BE2C (cell line): ENCODE measurements around the gene PLA2G12A.

ENCODE experiments used
- DNase-seq: peaks from one replicate; pipeline ENCODE4 v3.0.0-alpha.2; 2020
- H3K27me3 ChIP-seq: fragments of 250-450 bp; sonication (Bioruptor Pico); 2 replicates; pipeline ENCODE4 v1.5.1; 2020; ENCODE audit warnings: mild to moderate bottlenecking
- H3K36me3 ChIP-seq: fragments of 250-450 bp; sonication (Bioruptor Pico); 2 replicates; pipeline ENCODE4 v1.5.1; 2020; ENCODE audit warnings: mild to moderate bottlenecking
- H3K4me1 ChIP-seq: fragments of 250-450 bp; sonication (Bioruptor Pico); 2 replicates; pipeline ENCODE4 v1.5.1; 2020
- H3K4me3 ChIP-seq: 2 replicates; pipeline ENCODE4 v1.5.1; 2011; ENCODE audit warnings: low read depth, low read length
- H3K9me3 ChIP-seq: fragments of 250-450 bp; sonication (Bioruptor Pico); 2 replicates; pipeline ENCODE4 v1.5.1; 2020
- CTCF ChIP-seq: IDR thresholded peaks from 2 replicates; pipeline ENCODE4 v1.5.1; 2012; ENCODE audit warnings: mild to moderate bottlenecking, low read depth, low read length

PLA2G12A gene

GRCh38 chr4:109735566-109736365 lies 5.9 kb upstream of the PLA2G12A start:
- no peak for DNase-seq
- Histone ChIP-seq H3K9me3 (no peaks in the 10 kb centered on the region), H3K36me3 (no peaks in the 10 kb centered on the region), H3K4me3 (no peak overlapping the region), H3K27me3 (no peaks in the 10 kb centered on the region; the same call in 1 of the 2 replicates), H3K4me1 (no peaks in the 10 kb centered on the region)
- no peak for TF ChIP-seq CTCF

DNA sequence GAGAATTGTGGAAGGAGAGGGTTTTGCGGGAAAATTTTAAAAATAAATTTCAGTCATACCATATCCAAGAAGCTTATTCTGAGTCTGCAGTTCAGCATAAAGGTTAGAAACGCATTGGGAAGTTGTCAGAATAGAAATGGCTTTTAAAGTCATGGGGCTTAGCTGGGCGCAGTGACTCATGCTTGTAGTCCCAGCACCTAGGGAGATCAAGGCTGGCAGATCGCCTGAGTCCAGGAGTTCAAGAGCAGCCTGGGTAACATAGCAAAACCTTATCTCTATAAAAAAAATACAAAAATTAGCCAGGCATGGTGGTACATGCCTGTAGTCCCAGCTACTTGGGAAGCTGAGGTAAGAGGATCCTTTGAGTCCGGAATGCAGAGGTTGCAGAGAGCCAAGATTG lies 3.9 kb upstream of the PLA2G12A start:
- no peak for DNase-seq
- Histone ChIP-seq H3K36me3 (no peaks in the 10 kb centered on the region), H3K9me3 (no peaks in the 10 kb centered on the region), H3K27me3 (peaks cover 2% of the 10 kb centered on the region), H3K4me1 (no peaks in the 10 kb centered on the region), H3K4me3 (no peak overlapping the region)
- TF ChIP-seq CTCF: no peak

DNA sequence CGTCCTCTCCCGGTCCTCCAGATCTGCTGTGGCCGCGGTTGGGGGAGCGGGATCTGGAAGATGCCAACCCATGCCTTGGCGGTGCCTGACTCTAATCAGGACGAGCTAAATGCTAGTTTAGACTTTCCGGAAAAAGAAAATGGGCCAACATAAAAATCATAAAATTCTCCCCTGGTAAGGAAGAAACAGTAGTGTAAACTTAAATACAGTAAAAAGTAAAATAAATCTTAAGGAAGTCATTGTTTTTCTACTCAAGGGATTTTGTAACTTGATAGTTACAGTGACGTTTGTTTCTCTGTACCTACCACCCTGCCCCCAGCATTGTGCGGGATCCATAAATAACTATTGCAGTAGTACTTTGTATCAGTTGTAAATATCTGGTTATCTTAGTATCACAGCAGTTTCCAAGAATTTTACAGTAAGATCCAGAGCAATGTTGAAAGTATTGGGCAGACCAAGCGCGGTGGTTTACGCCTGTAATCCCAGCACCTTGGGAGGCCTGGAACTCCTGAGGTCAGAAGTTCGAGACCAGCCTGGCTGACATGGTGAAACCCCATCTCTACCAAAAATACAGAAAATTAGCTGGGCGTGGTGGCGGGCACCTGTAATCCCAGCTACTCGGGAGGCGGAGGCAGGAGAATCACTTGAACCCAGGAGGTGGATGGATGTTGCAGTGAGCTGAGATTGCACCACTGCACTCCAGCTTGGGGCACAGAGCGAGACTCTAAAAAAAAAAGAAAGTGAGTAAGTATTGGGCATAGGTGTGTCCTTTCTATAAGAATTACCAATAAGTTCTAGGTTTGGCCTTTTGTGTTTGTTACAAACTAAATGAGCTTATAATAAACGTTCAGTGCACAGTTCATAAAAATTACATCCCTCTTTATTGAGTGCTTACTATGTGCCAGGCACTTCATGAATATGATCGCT lies 1.0 kb upstream of the PLA2G12A start:
- no peaks in the 10 kb centered on the region for H3K36me3 ChIP-seq
- H3K27me3 ChIP-seq: peaks cover 6% of the 10 kb centered on the region
- no peak for TF ChIP-seq CTCF
- no peaks in the 10 kb centered on the region for H3K4me1 ChIP-seq
- H3K9me3 ChIP-seq: no peaks in the 10 kb centered on the region
- no peak for DNase-seq
- H3K4me3 ChIP-seq: peak overlapping the region; percentile 74

GRCh38 chr4:109729117-109729717 lies 653 bp downstream of the PLA2G12A start:
- TF ChIP-seq CTCF: no peak
- Histone ChIP-seq H3K27me3 (peaks cover 6% of the 10 kb centered on the region), H3K4me3 (peak overlapping the region; percentile 74), H3K9me3 (no peaks in the 10 kb centered on the region), H3K4me1 (no peaks in the 10 kb centered on the region), H3K36me3 (no peaks in the 10 kb centered on the region)
- DNase-seq: no peak

GRCh38 chr4:109728385-109728784 lies 1.5 kb downstream of the PLA2G12A start:
- Histone ChIP-seq H3K9me3 (no peaks in the 10 kb centered on the region), H3K4me3 (no peak overlapping the region), H3K36me3 (no peaks in the 10 kb centered on the region), H3K4me1 (no peaks in the 10 kb centered on the region), H3K27me3 (peaks cover 6% of the 10 kb centered on the region)
- TF ChIP-seq CTCF: no peak
- DNase-seq: no peak
